ENCODE measurements around the gene CRADD.

Gene CRADD

GRCh38 chr12:93877446-93877845 is 200.3 kb downstream of the CRADD start:
- H3K27ac ChIP-seq: no peak overlapping the region
- no peaks in the 10 kb centered on the region for H3K36me3 ChIP-seq
- intact Hi-C loops (cut with DNase I; ENCODE audit: low total_unique reads): no loop called here
- no peak for TF ChIP-seq CTCF (IDR thresholded peaks at IDR 0.05)
- DNase-seq: no peak
- peaks cover 0 to 44% (median 3%) of the 10 kb centered on the region in 3 donors for H3K9me3 ChIP-seq
- no peaks in the 10 kb centered on the region for H3K27me3 ChIP-seq
- H3K4me1 ChIP-seq: no peaks in the 10 kb centered on the region
- no peak overlapping the region for H3K4me3 ChIP-seq

- Histone ChIP-seq H3K4me1 (no peaks in the 10 kb centered on the region), H3K36me3 (no peaks in the 10 kb centered on the region), H3K27ac (no peak overlapping the region), H3K9me3 (peaks cover 0 to 22% (median 3%) of the 10 kb centered on the region in 3 donors), H3K27me3 (no peaks in the 10 kb centered on the region), H3K4me3 (no peak overlapping the region)
- no peak for TF ChIP-seq CTCF (IDR thresholded peaks at IDR 0.05)
- intact Hi-C loops (cut with DNase I; ENCODE audit: low total_unique reads): no loop called here
- DNase-seq: no peak
Observed at GRCh38 chr12:93879476-93880421, 202.6 kb downstream of the CRADD start.

- TF ChIP-seq CTCF (IDR thresholded peaks at IDR 0.05): no peak
- Histone ChIP-seq H3K4me1 (no peaks in the 10 kb centered on the region), H3K36me3 (no peaks in the 10 kb centered on the region), H3K4me3 (no peak overlapping the region), H3K9me3 (peaks cover 0 to 9% (median 3%) of the 10 kb centered on the region in 3 donors), H3K27ac (no peak overlapping the region), H3K27me3 (no peaks in the 10 kb centered on the region)
- intact Hi-C loops (cut with DNase I; ENCODE audit: low total_unique reads): no loop called here
- DNase-seq: no peak
Observed at GRCh38 chr12:93880853-93881522, 203.8 kb downstream of the CRADD start.

- Histone ChIP-seq H3K9me3 (no peaks in the 10 kb centered on the region), H3K4me3 (no peak overlapping the region), H3K4me1 (no peaks in the 10 kb centered on the region), H3K27me3 (no peaks in the 10 kb centered on the region), H3K27ac (no peak overlapping the region), H3K36me3 (no peaks in the 10 kb centered on the region)
- intact Hi-C loops (cut with DNase I; ENCODE audit: low total_unique reads): no loop called here
- TF ChIP-seq CTCF (IDR thresholded peaks at IDR 0.05): no peak
- DNase-seq: no peak
Observed at GRCh38 chr12:93882763-93883162, 205.6 kb downstream of the CRADD start.

GRCh38 chr12:93883436-93884154 is 206.4 kb downstream of the CRADD start:
- no peaks in the 10 kb centered on the region for H3K36me3 ChIP-seq
- H3K4me1 ChIP-seq: no peaks in the 10 kb centered on the region
- no peak overlapping the region for H3K4me3 ChIP-seq
- DNase-seq: no peak
- no peak for TF ChIP-seq CTCF (IDR thresholded peaks at IDR 0.05)
- intact Hi-C loops (cut with DNase I; ENCODE audit: low total_unique reads): no loop called here
- no peaks in the 10 kb centered on the region for H3K9me3 ChIP-seq
- H3K27me3 ChIP-seq: no peaks in the 10 kb centered on the region
- no peak overlapping the region for H3K27ac ChIP-seq

All from tibial artery (tissue), 4 donors.